WERI-Rb-1 (cell line): Measurements from ENCODE around the gene ABCA7.
"Not testable (repeated sequence)": the region's sequence is repeated elsewhere in the genome, so short reads cannot be mapped to it uniquely, and the experiment has no call there.

ENCODE experiments used
- DNase-seq: peaks from one replicate; pipeline ENCODE4 v3.0.0-alpha.2; 2020
- H3K27ac ChIP-seq: fragments of 250-450 bp; sonication (Bioruptor Pico); 2 replicates; pipeline ENCODE4 v1.5.1; 2020; ENCODE audit warnings: mild to moderate bottlenecking, moderate library complexity
- H3K27me3 ChIP-seq: fragments of 250-450 bp; sonication (Bioruptor Pico); 2 replicates; pipeline ENCODE4 v1.5.1; 2021; ENCODE audit warnings: mild to moderate bottlenecking, low read depth, moderate library complexity; ENCODE audit not compliant: insufficient read depth, severe bottlenecking
- H3K36me3 ChIP-seq: fragments of 250-450 bp; sonication (Bioruptor Pico); 2 replicates; pipeline ENCODE4 v1.5.1; 2020; ENCODE audit warnings: mild to moderate bottlenecking, moderate library complexity
- H3K4me3 ChIP-seq: 2 replicates; pipeline ENCODE4 v1.5.1; 2011; ENCODE audit warnings: low read depth, mild to moderate bottlenecking, control low read depth, low read length
- H3K9me3 ChIP-seq: fragments of 250-450 bp; sonication (Bioruptor Pico); 2 replicates; pipeline ENCODE4 v1.5.1; 2021; ENCODE audit warnings: mild to moderate bottlenecking, moderate library complexity; ENCODE audit not compliant: severe bottlenecking
- TF ChIP-seq, protein P1 (sequence below): IDR thresholded peaks from 2 replicates; pipeline ENCODE4 v1.5.1; 2011; ENCODE audit warnings: low read depth, mild to moderate bottlenecking, control low read depth, inconsistent platforms, low read length

ABCA7 gene

DNA sequence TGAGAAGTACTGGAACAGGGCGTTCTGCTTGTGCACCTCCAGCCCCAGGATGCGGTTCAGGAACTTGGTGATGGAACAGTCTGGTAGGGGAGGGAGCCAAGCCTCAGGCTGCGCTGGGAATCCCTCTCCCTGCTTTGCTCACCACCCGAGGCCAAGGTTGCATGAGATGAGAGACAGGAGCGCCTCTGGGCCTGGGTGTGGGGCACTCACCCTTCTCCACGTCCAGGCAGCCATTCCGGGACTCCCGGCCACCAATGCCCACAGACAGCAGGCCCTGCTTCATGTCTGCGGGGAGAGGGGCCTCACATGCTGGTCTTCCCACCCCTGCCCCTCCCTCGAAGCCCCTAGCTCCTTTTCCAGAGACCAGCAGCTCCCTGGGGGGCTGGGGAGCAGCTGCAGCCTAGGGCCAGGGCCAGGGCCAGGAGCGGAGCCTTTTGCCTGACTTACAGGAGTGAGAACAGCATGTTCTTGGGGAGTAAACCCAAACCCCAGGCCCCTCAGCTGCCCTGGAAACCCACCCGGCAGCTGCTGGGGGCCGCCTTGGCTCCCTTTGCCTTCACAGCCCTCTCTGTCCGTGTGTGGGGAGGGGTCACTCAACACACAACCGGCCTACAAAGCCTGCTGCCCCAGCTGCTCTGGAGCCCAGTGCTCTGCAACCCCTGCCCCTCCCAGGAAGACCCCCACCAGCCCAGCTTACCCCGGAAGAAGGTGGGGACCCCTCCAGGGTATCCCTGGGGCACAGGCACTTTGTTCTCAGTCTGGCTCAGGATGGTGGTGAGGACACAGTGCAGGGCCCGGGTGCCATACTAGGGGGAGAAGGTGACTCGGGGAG is 71.1 kb downstream of the ABCA7 start:
- peaks cover 36% of the 10 kb centered on the region for H3K36me3 ChIP-seq
- TF ChIP-seq, protein P1, sequence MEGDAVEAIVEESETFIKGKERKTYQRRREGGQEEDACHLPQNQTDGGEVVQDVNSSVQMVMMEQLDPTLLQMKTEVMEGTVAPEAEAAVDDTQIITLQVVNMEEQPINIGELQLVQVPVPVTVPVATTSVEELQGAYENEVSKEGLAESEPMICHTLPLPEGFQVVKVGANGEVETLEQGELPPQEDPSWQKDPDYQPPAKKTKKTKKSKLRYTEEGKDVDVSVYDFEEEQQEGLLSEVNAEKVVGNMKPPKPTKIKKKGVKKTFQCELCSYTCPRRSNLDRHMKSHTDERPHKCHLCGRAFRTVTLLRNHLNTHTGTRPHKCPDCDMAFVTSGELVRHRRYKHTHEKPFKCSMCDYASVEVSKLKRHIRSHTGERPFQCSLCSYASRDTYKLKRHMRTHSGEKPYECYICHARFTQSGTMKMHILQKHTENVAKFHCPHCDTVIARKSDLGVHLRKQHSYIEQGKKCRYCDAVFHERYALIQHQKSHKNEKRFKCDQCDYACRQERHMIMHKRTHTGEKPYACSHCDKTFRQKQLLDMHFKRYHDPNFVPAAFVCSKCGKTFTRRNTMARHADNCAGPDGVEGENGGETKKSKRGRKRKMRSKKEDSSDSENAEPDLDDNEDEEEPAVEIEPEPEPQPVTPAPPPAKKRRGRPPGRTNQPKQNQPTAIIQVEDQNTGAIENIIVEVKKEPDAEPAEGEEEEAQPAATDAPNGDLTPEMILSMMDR = no peak
- DNase-seq = no peak

DNA sequence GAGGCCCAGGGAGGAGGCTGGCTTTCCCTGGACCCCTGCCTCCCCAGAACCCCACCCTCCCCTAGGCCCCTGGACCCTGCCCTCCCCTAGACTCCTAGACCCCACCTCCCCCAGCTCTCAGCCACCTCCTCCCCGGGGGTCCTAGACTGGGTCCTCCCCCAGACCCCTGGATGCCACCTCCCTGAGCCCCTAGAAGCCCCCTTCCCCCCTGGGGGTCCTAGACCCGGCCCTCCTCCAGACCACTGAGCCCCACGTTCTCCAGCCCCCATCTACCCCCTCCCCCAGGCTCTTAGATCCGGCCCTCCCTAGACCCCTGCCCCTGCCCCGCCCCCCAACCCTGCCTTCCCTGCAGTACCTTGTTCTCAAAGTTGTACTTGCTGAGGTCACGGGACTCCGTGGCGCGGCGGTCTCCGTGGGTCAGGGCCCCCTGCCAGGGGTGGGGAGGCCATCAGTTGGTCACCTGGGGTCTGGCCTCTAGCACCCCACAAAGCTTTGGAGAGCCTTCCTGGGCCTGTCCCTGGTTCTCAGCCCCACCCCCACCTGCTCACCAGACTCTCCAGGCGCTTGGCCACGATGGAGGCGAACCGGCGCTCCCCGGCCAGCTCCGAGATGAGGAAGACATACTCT is 71.8 kb downstream of the ABCA7 start:
- no peak for DNase-seq
- H3K36me3 ChIP-seq = peaks cover 32% of the 10 kb centered on the region
- H3K9me3 ChIP-seq = no peaks in the 10 kb centered on the region
- no peaks in the 10 kb centered on the region for H3K27me3 ChIP-seq
- TF ChIP-seq, protein P1 = no peak
- H3K27ac ChIP-seq = no peak overlapping the region
- H3K4me3 ChIP-seq = no peak overlapping the region

More for the DNA sequence above, 71.1 kb downstream of the ABCA7 start:
- no peaks in the 10 kb centered on the region for H3K27me3 ChIP-seq
- H3K4me3 ChIP-seq = no peak overlapping the region
- no peak overlapping the region for H3K27ac ChIP-seq
- no peaks in the 10 kb centered on the region for H3K9me3 ChIP-seq

DNA sequence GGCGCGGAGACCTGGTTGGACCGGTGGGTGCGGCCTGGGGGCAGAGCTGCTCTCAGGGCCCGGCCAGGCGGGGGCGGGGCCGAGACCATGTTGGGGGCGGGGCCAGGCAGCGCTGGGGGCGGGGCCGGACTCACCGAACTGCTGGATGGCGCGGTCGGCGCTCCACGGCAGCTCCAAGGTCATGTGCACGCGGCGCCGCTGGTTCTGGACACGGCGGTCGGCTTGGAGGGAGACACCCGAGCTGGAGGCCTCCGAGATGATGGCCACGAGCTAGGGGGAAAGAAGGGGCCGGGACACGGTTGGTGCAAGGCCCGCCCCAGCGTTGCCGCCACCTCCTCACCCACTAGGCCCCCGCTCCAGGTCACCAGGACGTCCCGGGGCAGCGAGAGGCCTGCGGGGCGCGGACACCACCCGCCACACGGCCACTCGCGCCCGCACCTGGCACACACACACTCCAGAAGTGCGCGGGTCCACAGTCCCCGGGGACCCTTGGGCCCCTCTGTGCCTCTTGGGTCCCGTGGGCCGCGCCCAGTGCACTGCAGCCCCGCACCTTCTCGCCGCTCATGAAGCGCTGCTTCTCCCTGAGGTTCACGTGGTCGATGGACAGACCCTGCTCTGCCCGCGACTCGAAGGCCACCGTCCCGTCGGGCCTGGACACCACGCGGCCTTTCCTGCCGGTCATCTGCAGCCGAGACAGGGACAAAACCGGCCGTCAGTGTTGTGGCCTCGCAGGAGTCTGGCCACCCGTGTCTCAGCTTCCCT is 72.5 kb downstream of the ABCA7 start:
- H3K27me3 ChIP-seq = no peaks in the 10 kb centered on the region
- H3K27ac ChIP-seq = peak overlapping the region; percentile 37; the same call in 1 of the 2 replicates
- no peak overlapping the region for H3K4me3 ChIP-seq

DNA sequence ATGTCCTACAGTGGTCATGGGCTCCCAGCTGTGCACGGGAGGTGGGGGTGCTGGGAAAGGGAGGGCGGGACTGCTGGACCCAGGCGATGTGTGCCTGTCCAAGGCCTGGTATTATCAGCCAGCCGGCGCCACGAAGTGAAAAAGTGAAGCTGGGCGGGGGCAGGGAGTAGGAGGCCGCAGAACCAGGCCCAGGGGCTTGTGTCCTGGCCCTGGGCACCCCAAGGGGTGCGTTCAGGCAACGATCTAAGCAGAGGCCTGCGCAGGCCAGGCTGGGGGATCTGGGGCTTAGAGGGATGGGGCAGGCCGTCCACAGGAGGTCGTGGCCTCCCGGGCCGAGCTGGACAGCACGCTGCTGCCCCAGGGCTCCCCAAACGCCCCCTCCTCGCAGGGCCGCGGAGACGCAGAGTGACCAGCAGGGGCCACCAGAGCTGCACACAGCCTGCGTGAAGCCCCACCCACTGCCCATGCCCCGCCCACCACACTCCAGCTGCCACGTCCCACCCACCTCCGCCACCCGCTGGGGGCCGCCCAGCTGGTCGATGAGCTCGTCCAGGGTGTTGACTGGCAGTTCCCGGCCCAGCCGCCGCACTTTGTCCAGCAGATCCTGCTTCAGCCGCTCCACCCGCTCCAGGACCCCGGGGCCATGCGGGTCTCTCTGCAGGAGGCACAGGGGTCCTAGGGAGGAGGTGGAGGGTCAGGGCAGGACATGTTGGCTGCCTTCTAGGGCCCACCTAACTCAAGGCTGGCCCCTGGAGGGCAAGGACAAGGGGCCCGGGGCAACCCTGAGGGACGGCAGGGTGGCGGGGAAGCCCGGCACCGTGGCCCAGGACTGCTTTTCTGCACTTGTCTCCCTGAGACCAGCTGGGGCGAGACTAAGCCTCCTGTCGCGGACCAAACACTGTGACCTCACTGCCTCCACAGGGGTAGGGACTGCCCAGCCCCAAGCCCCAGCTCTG is 73.4 kb downstream of the ABCA7 start:
- Histone ChIP-seq H3K9me3 (no peaks in the 10 kb centered on the region), H3K27me3 (no peaks in the 10 kb centered on the region), H3K36me3 (peaks cover 25% of the 10 kb centered on the region), H3K4me3 (no peak overlapping the region), H3K27ac (peak overlapping the region; percentile 62)
- DNase-seq = peak; percentile 98
- TF ChIP-seq, protein P1 = peak; percentile 98

More for the DNA sequence above, 72.5 kb downstream of the ABCA7 start:
- Histone ChIP-seq H3K9me3 (no peaks in the 10 kb centered on the region), H3K36me3 (peaks cover 28% of the 10 kb centered on the region)
- TF ChIP-seq, protein P1 = no peak
- no peak for DNase-seq

DNA sequence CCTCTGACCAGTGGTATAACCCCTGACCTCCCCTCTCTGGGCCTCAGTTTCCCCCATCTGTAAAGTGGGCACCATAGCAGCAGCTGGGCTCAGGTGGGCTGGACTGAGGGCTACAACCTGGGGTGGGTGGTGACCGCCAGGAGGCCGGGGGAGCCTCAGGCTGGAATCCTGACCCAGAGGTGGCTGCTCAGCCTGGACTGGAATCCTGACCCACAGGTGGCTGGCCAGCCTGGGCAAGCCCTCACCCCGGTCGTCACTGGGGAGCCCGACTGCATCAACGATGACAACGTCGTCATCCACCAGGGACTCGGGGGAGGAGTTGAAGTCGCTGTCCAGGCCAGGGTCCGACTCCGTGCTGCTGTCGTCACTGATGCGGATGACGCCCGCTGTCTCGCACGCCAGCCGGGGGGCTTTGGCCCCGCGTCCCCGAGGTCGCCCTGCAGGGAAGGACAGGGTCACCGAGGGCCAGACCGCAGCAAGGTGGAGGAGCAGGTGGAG is 74.1 kb downstream of the ABCA7 start:
- H3K27me3 ChIP-seq = no peaks in the 10 kb centered on the region
- TF ChIP-seq, protein P1 = no peak
- no peak overlapping the region for H3K4me3 ChIP-seq
- DNase-seq = no peak
- H3K27ac ChIP-seq = peak overlapping the region; percentile 62
- no peaks in the 10 kb centered on the region for H3K9me3 ChIP-seq
- peaks cover 20% of the 10 kb centered on the region for H3K36me3 ChIP-seq

DNA sequence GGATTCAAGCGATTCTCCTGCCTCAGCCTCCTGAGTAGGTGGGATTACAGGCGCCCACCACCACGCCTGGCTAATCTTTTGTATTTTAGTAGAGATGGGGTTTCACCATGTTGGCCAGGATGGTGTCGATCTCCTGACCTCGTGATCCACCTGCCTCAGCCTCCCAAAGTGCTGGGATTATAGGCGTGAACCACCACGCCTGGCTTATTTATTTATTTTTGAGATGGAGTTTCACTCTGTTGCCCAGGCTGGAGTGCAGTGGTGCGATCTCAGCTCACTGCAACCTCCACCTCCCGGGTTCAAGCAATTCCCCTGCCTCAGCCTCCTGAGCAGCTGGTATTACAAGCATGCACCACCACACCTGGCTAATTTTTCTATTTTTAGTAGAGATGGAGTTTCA is 74.8 kb downstream of the ABCA7 start:
- not testable (repeated sequence) for H3K4me3 ChIP-seq, H3K27ac ChIP-seq, H3K27me3 ChIP-seq, DNase-seq, H3K9me3 ChIP-seq
- peaks cover 17% of the 10 kb centered on the region for H3K36me3 ChIP-seq
